HepG2 (cell line): ENCODE results near the gene SPAG6. TPM values are rescaled to one million over a fixed set of nuclear protein-coding genes. Genes with fewer than 3 reads are reported as not detected.

Experiments
- BHLHE40 ChIP-seq: IDR thresholded peaks from 2 replicates; pipeline ENCODE4 v1.6.1; 2011; ENCODE audit warnings: low read length, improper control_type of control experiment
- LCORL ChIP-seq, 2 experiments: fragments of 450-650 bp in 1 of 2; sonication (generic) in 1 of 2; formaldehyde crosslinking in 1 of 2; IDR thresholded peaks; 2 replicates each; pipeline versions ENCODE4 v1.5.0 to v1.6.1; 2017 to 2020; ENCODE audit warnings: antibody characterized with exemption in 1 of 2, missing genetic modification reagents in 1 of 2
- MXI1 ChIP-seq: IDR thresholded peaks from 3 replicates; pipeline ENCODE4 v1.6.1; 2012; ENCODE audit warnings: low read depth, low read length, inconsistent platforms, borderline replicate concordance
- POLR2AphosphoS2 ChIP-seq: IDR thresholded peaks from 2 replicates; pipeline ENCODE4 v1.6.1; 2011; ENCODE audit warnings: low read depth, low read length, improper control_type of control experiment
- RARA ChIP-seq: IDR thresholded peaks from 2 replicates; pipeline ENCODE4 v1.6.1; 2016; ENCODE audit warnings: missing genetic modification reagents, missing compliant biosample characterization
- THYN1 ChIP-seq: sonication (generic); formaldehyde crosslinking; IDR thresholded peaks from 2 replicates; pipeline ENCODE4 v1.8.1; 2023; ENCODE audit warnings: low read depth, mild to moderate bottlenecking, moderate library complexity, missing genetic modification reagents, borderline replicate concordance
- XRCC5 ChIP-seq: fragments of 200-400 bp; formaldehyde crosslinking; optimal IDR thresholded peaks from 2 replicates; pipeline ENCODE3; 2017; ENCODE audit warnings: mild to moderate bottlenecking, low read length
- ZNF430 ChIP-seq: sonication (generic); formaldehyde crosslinking; IDR thresholded peaks from 2 replicates; pipeline ENCODE4 v1.9.0; 2021; ENCODE audit warnings: mild to moderate bottlenecking, missing genetic modification reagents
- ZNF614 ChIP-seq: IDR thresholded peaks from 2 replicates; pipeline ENCODE4 v1.6.1; 2018; ENCODE audit warnings: missing biosample characterization, missing genetic modification reagents, inconsistent platforms, borderline replicate concordance
- polyA plus RNA-seq, 8 experiments: library from polyadenylated mRNA; depleted of rRNA in 3 of 8; stranded (reverse) in 7 of 8; unstranded in 1 of 8; fragments of >200 nt; fragmentation: Illumina TruSeq in 4 of 8; extraction: Trizol in 4 of 8; gene quantifications; 2 replicates each; pipeline versions ENCODE4 v1.2.1 to v1.2.3, GENCODE V29; 2011 to 2016; ENCODE audit warnings: low read depth in 4 of 8, missing spikeins in 1 of 8, mixed read lengths in 1 of 8; ENCODE audit not compliant: insufficient read depth in 1 of 8
- total RNA-seq, 5 experiments: library from RNA; depleted of rRNA; stranded (reverse); fragments of >200 nt; fragmentation: Illumina TruSeq; extraction: Trizol; gene quantifications; 2 replicates each; pipeline ENCODE4 v1.2.3, GENCODE V29; 2016; ENCODE audit warnings: low read depth in 1 of 5
- TF ChIP-seq, protein P1 (sequence below): sonication (generic); formaldehyde crosslinking; IDR thresholded peaks from 2 replicates; pipeline ENCODE4 v1.5.0; 2020; ENCODE audit warnings: mild to moderate bottlenecking, missing genetic modification reagents
- TF ChIP-seq, protein P2 (sequence below): sonication (generic); formaldehyde crosslinking; IDR thresholded peaks from 2 replicates; pipeline ENCODE4 v1.4.0; 2020; ENCODE audit warnings: missing genetic modification reagents, borderline replicate concordance
- TF ChIP-seq, protein P3 (sequence below): sonication (generic); formaldehyde crosslinking; IDR thresholded peaks from 2 replicates; pipeline ENCODE4 v1.8.1; 2022; ENCODE audit warnings: low read depth, mild to moderate bottlenecking, missing genetic modification reagents
- TF ChIP-seq, protein P4 (sequence below): IDR thresholded peaks from 2 replicates; pipeline ENCODE4 v1.6.1; 2012; ENCODE audit warnings: inconsistent platforms
- TF ChIP-seq, protein P5 (sequence below), 2 experiments: fragments of 450-650 bp in 1 of 2; sonication (generic) in 1 of 2; formaldehyde crosslinking; IDR thresholded peaks; 2 replicates each; pipeline versions ENCODE4 v1.5.0 to v1.8.0; 2020 to 2022; ENCODE audit warnings: mild to moderate bottlenecking in 1 of 2, missing genetic modification reagents in 1 of 2
- TF ChIP-seq, protein P6 (sequence below): sonication (generic); formaldehyde crosslinking; IDR thresholded peaks from 2 replicates; pipeline ENCODE4 v1.5.0; 2020; ENCODE audit warnings: missing genetic modification reagents

Gene SPAG6
- total and polyA plus RNA-seq, 2 of the 13 experiments (the other 11 are each of a cell fraction or from before 2014, with no cell fraction given), result not detected

DNA sequence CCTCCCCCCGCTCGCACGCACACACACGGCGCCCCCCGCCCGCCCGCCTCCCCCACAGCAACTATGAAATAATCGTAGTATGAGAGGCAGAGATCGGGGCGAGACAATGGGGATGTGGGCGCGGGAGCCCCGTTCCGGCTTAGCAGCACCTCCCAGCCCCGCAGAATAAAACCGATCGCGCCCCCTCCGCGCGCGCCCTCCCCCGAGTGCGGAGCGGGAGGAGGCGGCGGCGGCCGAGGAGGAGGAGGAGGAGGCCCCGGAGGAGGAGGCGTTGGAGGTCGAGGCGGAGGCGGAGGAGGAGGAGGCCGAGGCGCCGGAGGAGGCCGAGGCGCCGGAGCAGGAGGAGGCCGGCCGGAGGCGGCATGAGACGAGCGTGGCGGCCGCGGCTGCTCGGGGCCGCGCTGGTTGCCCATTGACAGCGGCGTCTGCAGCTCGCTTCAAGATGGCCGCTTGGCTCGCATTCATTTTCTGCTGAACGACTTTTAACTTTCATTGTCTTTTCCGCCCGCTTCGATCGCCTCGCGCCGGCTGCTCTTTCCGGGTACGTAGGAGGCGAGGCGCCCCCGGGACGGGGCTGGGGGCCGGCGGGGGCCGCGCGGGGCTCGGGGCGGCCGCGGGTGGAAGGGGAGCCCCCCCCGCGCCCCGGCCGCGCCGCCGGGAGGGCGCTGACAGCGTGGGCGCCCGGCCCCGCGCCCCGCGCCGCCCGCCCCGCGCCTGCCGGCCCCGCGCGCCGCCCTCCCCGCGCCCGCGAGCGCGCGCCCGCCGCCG, 24.0 kb upstream of the SPAG6 start (continued):
- TF ChIP-seq, protein P1, sequence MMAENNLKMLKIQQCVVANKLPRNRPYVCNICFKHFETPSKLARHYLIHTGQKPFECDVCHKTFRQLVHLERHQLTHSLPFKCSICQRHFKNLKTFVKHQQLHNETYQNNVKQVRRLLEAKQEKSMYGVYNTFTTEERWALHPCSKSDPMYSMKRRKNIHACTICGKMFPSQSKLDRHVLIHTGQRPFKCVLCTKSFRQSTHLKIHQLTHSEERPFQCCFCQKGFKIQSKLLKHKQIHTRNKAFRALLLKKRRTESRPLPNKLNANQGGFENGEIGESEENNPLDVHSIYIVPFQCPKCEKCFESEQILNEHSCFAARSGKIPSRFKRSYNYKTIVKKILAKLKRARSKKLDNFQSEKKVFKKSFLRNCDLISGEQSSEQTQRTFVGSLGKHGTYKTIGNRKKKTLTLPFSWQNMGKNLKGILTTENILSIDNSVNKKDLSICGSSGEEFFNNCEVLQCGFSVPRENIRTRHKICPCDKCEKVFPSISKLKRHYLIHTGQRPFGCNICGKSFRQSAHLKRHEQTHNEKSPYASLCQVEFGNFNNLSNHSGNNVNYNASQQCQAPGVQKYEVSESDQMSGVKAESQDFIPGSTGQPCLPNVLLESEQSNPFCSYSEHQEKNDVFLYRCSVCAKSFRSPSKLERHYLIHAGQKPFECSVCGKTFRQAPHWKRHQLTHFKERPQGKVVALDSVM, result peak; percentile 95
- TF ChIP-seq, protein P2, sequence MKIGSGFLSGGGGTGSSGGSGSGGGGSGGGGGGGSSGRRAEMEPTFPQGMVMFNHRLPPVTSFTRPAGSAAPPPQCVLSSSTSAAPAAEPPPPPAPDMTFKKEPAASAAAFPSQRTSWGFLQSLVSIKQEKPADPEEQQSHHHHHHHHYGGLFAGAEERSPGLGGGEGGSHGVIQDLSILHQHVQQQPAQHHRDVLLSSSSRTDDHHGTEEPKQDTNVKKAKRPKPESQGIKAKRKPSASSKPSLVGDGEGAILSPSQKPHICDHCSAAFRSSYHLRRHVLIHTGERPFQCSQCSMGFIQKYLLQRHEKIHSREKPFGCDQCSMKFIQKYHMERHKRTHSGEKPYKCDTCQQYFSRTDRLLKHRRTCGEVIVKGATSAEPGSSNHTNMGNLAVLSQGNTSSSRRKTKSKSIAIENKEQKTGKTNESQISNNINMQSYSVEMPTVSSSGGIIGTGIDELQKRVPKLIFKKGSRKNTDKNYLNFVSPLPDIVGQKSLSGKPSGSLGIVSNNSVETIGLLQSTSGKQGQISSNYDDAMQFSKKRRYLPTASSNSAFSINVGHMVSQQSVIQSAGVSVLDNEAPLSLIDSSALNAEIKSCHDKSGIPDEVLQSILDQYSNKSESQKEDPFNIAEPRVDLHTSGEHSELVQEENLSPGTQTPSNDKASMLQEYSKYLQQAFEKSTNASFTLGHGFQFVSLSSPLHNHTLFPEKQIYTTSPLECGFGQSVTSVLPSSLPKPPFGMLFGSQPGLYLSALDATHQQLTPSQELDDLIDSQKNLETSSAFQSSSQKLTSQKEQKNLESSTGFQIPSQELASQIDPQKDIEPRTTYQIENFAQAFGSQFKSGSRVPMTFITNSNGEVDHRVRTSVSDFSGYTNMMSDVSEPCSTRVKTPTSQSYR, result 0 out of 2 replicates have a peak, but pooled peaks have one; percentile 32
- TF ChIP-seq, protein P3, sequence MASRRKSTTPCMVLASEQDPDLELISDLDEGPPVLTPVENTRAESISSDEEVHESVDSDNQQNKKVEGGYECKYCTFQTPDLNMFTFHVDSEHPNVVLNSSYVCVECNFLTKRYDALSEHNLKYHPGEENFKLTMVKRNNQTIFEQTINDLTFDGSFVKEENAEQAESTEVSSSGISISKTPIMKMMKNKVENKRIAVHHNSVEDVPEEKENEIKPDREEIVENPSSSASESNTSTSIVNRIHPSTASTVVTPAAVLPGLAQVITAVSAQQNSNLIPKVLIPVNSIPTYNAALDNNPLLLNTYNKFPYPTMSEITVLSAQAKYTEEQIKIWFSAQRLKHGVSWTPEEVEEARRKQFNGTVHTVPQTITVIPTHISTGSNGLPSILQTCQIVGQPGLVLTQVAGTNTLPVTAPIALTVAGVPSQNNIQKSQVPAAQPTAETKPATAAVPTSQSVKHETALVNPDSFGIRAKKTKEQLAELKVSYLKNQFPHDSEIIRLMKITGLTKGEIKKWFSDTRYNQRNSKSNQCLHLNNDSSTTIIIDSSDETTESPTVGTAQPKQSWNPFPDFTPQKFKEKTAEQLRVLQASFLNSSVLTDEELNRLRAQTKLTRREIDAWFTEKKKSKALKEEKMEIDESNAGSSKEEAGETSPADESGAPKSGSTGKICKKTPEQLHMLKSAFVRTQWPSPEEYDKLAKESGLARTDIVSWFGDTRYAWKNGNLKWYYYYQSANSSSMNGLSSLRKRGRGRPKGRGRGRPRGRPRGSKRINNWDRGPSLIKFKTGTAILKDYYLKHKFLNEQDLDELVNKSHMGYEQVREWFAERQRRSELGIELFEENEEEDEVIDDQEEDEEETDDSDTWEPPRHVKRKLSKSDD (CRISPR knock-in tag), result no peak
- TF ChIP-seq XRCC5 (peak; percentile 48), ZNF614 (CRISPR knock-in tag) (no peak), ZNF430 (0 out of 2 replicates have a peak, but pooled peaks have one; percentile 26), POLR2AphosphoS2 (no peak), LCORL (IDR thresholded peaks at IDR 0.05) (no peak), LCORL (CRISPR knock-in tag; IDR thresholded peaks at IDR 0.05) (peak; percentile 35; the same call in 1 of the 2 replicates), RARA (CRISPR knock-in tag) (no peak), BHLHE40 (no peak), THYN1 (no peak), MXI1 (no peak; the same call in 2 of the 3 replicates)
- TF ChIP-seq, protein P4, sequence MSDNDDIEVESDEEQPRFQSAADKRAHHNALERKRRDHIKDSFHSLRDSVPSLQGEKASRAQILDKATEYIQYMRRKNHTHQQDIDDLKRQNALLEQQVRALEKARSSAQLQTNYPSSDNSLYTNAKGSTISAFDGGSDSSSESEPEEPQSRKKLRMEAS, result peak; percentile 49
- TF ChIP-seq, protein P5, sequence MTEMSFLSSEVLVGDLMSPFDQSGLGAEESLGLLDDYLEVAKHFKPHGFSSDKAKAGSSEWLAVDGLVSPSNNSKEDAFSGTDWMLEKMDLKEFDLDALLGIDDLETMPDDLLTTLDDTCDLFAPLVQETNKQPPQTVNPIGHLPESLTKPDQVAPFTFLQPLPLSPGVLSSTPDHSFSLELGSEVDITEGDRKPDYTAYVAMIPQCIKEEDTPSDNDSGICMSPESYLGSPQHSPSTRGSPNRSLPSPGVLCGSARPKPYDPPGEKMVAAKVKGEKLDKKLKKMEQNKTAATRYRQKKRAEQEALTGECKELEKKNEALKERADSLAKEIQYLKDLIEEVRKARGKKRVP (CRISPR knock-in tag; IDR thresholded peaks at IDR 0.05), result no peak
- TF ChIP-seq, protein P6, sequence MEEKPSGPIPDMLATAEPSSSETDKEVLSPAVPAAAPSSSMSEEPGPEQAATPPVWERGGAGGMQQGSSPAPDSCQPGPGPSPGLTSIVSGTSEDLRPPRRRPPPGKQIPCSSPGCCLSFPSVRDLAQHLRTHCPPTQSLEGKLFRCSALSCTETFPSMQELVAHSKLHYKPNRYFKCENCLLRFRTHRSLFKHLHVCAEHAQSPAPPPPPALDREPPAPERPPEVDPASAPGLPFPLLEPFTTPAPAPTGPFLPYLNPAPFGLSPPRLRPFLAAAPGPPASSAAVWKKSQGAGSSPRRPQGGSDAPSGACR, result 0 out of 2 replicates have a peak, but pooled peaks have one; percentile 36
